Astrocyte (in vitro differentiated cells and primary cell): ENCODE data around the gene BABAM1. TPM values are rescaled to one million over a fixed set of nuclear protein-coding genes. Genes with fewer than 3 reads are reported as not detected.
A peak's percentile ranks its signal among the peaks of the same experiment; 100 is the strongest.

Experiments
- DNase-seq: peaks from one replicate; pipeline ENCODE4 v3.0.0-alpha.2; 2010; ENCODE audit warnings: low read depth
- FAIRE-seq: peaks from 2 replicates; lab custom pipeline; 2011; peaks lifted over from hg19 to GRCh38; lab: Jason Lieb, UNC
- H2AFZ ChIP-seq: 2 replicates; pipeline ENCODE4 v1.6.0; 2012; ENCODE audit warnings: low read depth, low read length, inconsistent platforms
- H3K27ac ChIP-seq: 2 replicates; pipeline ENCODE4 v1.5.1; 2011; ENCODE audit warnings: low read depth, low read length, inconsistent platforms
- H3K27me3 ChIP-seq: 2 replicates; pipeline ENCODE4 v1.6.0; 2011; ENCODE audit warnings: low read length, inconsistent platforms; ENCODE audit not compliant: insufficient read depth
- H3K36me3 ChIP-seq: 2 replicates; pipeline ENCODE4 v1.5.1; 2011; ENCODE audit warnings: low read length, inconsistent platforms; ENCODE audit not compliant: insufficient read depth
- H3K4me1 ChIP-seq: 2 replicates; pipeline ENCODE4 v1.5.1; 2011; ENCODE audit warnings: low read length, inconsistent platforms; ENCODE audit not compliant: insufficient read depth
- H3K4me2 ChIP-seq: 2 replicates; pipeline ENCODE4 v1.6.0; 2012; ENCODE audit warnings: low read length, inconsistent platforms
- H3K4me3 ChIP-seq: 2 replicates; pipeline ENCODE4 v1.5.1; 2011; ENCODE audit warnings: low read depth, mild to moderate bottlenecking, low read length, inconsistent platforms; ENCODE audit not compliant: insufficient read depth
- H3K79me2 ChIP-seq: 2 replicates; pipeline ENCODE4 v1.6.0; 2012; ENCODE audit warnings: mild to moderate bottlenecking, low read length, inconsistent platforms; ENCODE audit not compliant: insufficient read depth
- H3K9ac ChIP-seq: 2 replicates; pipeline ENCODE4 v1.6.0; 2012; ENCODE audit warnings: mild to moderate bottlenecking, low read length, inconsistent platforms
- H3K9me3 ChIP-seq: 2 replicates; pipeline ENCODE4 v1.5.1; 2012; ENCODE audit warnings: low read depth, mild to moderate bottlenecking, low read length, inconsistent platforms; ENCODE audit not compliant: insufficient read depth
- H4K20me1 ChIP-seq: 2 replicates; pipeline ENCODE4 v1.6.0; 2012; ENCODE audit warnings: low read length, inconsistent platforms; ENCODE audit not compliant: insufficient read depth
- H3K27ac Mint-ChIP-seq: one replicate; pipeline ENCODE4 v1.8.0; 2021; ENCODE audit warnings: mild to moderate bottlenecking, mixed read lengths; ENCODE audit not compliant: unreplicated experiment
- H3K27me3 Mint-ChIP-seq: one replicate; pipeline ENCODE4 v1.8.0; 2021; ENCODE audit warnings: low read depth, mixed read lengths; ENCODE audit not compliant: unreplicated experiment
- H3K36me3 Mint-ChIP-seq: one replicate; pipeline ENCODE4 v1.8.0; 2021; ENCODE audit warnings: low read depth, mixed read lengths; ENCODE audit not compliant: unreplicated experiment
- H3K4me1 Mint-ChIP-seq: one replicate; pipeline ENCODE4 v1.8.0; 2021; ENCODE audit warnings: low read depth, mixed read lengths; ENCODE audit not compliant: unreplicated experiment
- H3K4me3 Mint-ChIP-seq: one replicate; pipeline ENCODE4 v1.8.0; 2021; ENCODE audit warnings: mild to moderate bottlenecking, moderate library complexity, mixed read lengths; ENCODE audit not compliant: unreplicated experiment
- H3K9me3 Mint-ChIP-seq: one replicate; pipeline ENCODE4 v1.8.0; 2021; ENCODE audit warnings: mild to moderate bottlenecking, mixed read lengths; ENCODE audit not compliant: unreplicated experiment
- CTCF ChIP-seq: IDR thresholded peaks from 2 replicates; pipeline ENCODE4 v1.5.1; 2011; ENCODE audit warnings: low read depth, mild to moderate bottlenecking, inconsistent platforms, low read length, moderate library complexity; ENCODE audit not compliant: insufficient read depth
- EZH2 ChIP-seq: IDR thresholded peaks from 2 replicates; pipeline ENCODE4 v1.6.1; 2012; ENCODE audit warnings: mild to moderate bottlenecking, low read length, inconsistent platforms; ENCODE audit not compliant: insufficient read depth
- total RNA-seq: library from RNA; stranded (reverse); gene quantifications from 2 replicates; pipeline ENCODE4 v1.2.1, GENCODE V29; 2021

BABAM1 gene
- total RNA-seq, 1 donor from 2014 or later = 112 TPM

GRCh38 chr19:17220207-17220758 lies 47.0 kb upstream of the BABAM1 start:
- Mint-ChIP-seq H3K9me3 (no peaks in the 10 kb centered on the region), H3K27ac (peak overlapping the region; percentile 26), H3K4me3 (no peak overlapping the region), H3K36me3 (peaks cover 17% of the 10 kb centered on the region), H3K4me1 (peaks cover 4% of the 10 kb centered on the region), H3K27me3 (no peaks in the 10 kb centered on the region)
- H3K79me2 ChIP-seq = peaks cover 8% of the 10 kb centered on the region
- peaks cover 3% of the 10 kb centered on the region for H3K36me3 ChIP-seq
- TF ChIP-seq CTCF (no peak), EZH2 (no peak)
- peak overlapping the region; percentile 54 for H3K4me2 ChIP-seq
- DNase-seq (peak; percentile 63), FAIRE-seq (no peak)
- peaks cover 9% of the 10 kb centered on the region for H3K4me1 ChIP-seq
- peak overlapping the region; percentile 51 for H2AFZ ChIP-seq
- H4K20me1 ChIP-seq = no peaks in the 10 kb centered on the region
- no peaks in the 10 kb centered on the region for H3K27me3 ChIP-seq
- H3K27ac ChIP-seq = peak overlapping the region; percentile 28
- no peaks in the 10 kb centered on the region for H3K9me3 ChIP-seq
- no peak overlapping the region for H3K9ac ChIP-seq
- H3K4me3 ChIP-seq = no peak overlapping the region

- no peak overlapping the region for H3K9ac ChIP-seq
- no peaks in the 10 kb centered on the region for H3K36me3 ChIP-seq
- no peak overlapping the region for H3K4me3 ChIP-seq
- H3K4me1 ChIP-seq = peaks cover 9% of the 10 kb centered on the region
- Mint-ChIP-seq H3K4me3 (no peak overlapping the region), H3K9me3 (no peaks in the 10 kb centered on the region), H3K36me3 (peaks cover 8% of the 10 kb centered on the region), H3K27me3 (no peaks in the 10 kb centered on the region), H3K27ac (no peak overlapping the region), H3K4me1 (peaks cover 4% of the 10 kb centered on the region)
- no peaks in the 10 kb centered on the region for H3K9me3 ChIP-seq
- DNase-seq = no peak
- H3K4me2 ChIP-seq = no peak overlapping the region
- H3K27ac ChIP-seq = no peak overlapping the region
- H2AFZ ChIP-seq = no peak overlapping the region
- no peaks in the 10 kb centered on the region for H3K27me3 ChIP-seq
- no peak for FAIRE-seq
- H3K79me2 ChIP-seq = no peaks in the 10 kb centered on the region
- peaks cover 6% of the 10 kb centered on the region for H4K20me1 ChIP-seq
- TF ChIP-seq EZH2 (no peak), CTCF (no peak)
Observed at GRCh38 chr19:17225053-17225452, 42.2 kb upstream of the BABAM1 start.
